A673 (cell line): ENCODE measurements around the gene GPC6. TPM values are rescaled to one million over a fixed set of nuclear protein-coding genes. Genes with fewer than 3 reads are reported as not detected.

Experiments used
- BruUV-seq: library from RNA; stranded (reverse); fragments of 400-500 nt; replicated peaks from 2 replicates; lab custom pipeline; 2021; lab: Mats Ljungman, UMichigan
- CTCF ChIA-PET: fragments of 300-600 bp; sonication (Branson Sonifier 250); formaldehyde crosslinking; loops from one replicate; lab custom pipeline; 2022; ENCODE audit warnings: antibody characterized with exemption; lab: Charles Lee
- POLR2A ChIA-PET: fragments of 300-600 bp; sonication (Branson Sonifier 250); formaldehyde crosslinking; loops from one replicate; lab custom pipeline; 2022; ENCODE audit warnings: antibody characterized with exemption; ENCODE audit not compliant: low non-redundant PET; lab: Charles Lee
- DNase-seq: peaks from one replicate; pipeline ENCODE4 v3.0.0-alpha.2; 2015; ENCODE audit warnings: low spot score
- H3K27ac ChIP-seq: fragments of 200-600 bp; sonication (generic); 2 replicates; pipeline ENCODE4 v1.5.1; 2016; ENCODE audit warnings: mixed run types, low read depth, mild to moderate bottlenecking, mixed read lengths, antibody characterized with exemption, low read length; ENCODE audit not compliant: poor library complexity, severe bottlenecking
- H3K27me3 ChIP-seq: fragments of 200-600 bp; sonication (generic); replicated peaks from 2 replicates; pipeline ENCODE4 v1.6.1; 2017; ENCODE audit warnings: mixed run types, low read depth, mild to moderate bottlenecking, mixed read lengths, antibody characterized with exemption, low read length; ENCODE audit not compliant: insufficient read depth, poor library complexity
- H3K36me3 ChIP-seq: fragments of 200-600 bp; sonication (generic); 2 replicates; pipeline ENCODE4 v1.6.1; 2016; ENCODE audit warnings: mixed run types, mild to moderate bottlenecking, mixed read lengths, antibody characterized with exemption, low read length; ENCODE audit not compliant: insufficient read depth, poor library complexity, severe bottlenecking
- H3K4me1 ChIP-seq: fragments of 200-600 bp; sonication (generic); 2 replicates; pipeline ENCODE4 v1.6.1; 2017; ENCODE audit warnings: mixed run types, mild to moderate bottlenecking, mixed read lengths, antibody characterized with exemption, low read length; ENCODE audit not compliant: insufficient read depth, poor library complexity, severe bottlenecking
- H3K4me3 ChIP-seq: fragments of 200-600 bp; sonication (generic); 2 replicates; pipeline ENCODE4 v1.5.1; 2016; ENCODE audit warnings: low read depth, mixed run types, mild to moderate bottlenecking, mixed read lengths, low read length; ENCODE audit not compliant: poor library complexity, severe bottlenecking
- H3K9me3 ChIP-seq: fragments of 200-600 bp; sonication (generic); 2 replicates; pipeline ENCODE4 v1.6.1; 2016; ENCODE audit warnings: mixed run types, low read depth, mild to moderate bottlenecking, mixed read lengths, antibody characterized with exemption, low read length; ENCODE audit not compliant: poor library complexity, severe bottlenecking
- CTCF ChIP-seq: fragments of 300-800, 200-600 bp; sonication (generic); conservative IDR thresholded peaks from 2 replicates; pipeline ENCODE4 v1.5.1; 2017; ENCODE audit warnings: low read depth, mild to moderate bottlenecking, antibody characterized with exemption, low read length, moderate library complexity, mixed read lengths
- EZH2 ChIP-seq: fragments of 200-600 bp; sonication (generic); IDR thresholded peaks from 2 replicates; pipeline ENCODE4 v1.6.1; 2017; ENCODE audit warnings: borderline replicate concordance, low read depth, mild to moderate bottlenecking, mixed read lengths, antibody characterized with exemption, low read length; ENCODE audit not compliant: poor library complexity, severe bottlenecking
- intact Hi-C: fragments of 100-400 bp; cut with micrococcal nuclease; formaldehyde crosslinking; loops from one replicate; pipeline ENCODE4 v1.10.0; 2022; ENCODE audit not compliant: unreplicated experiment
- total RNA-seq: library from RNA; stranded (reverse); gene quantifications from 2 replicates; pipeline ENCODE4 v1.2.3, GENCODE V29; 2021

Gene GPC6
- total RNA-seq, 1 experiment from 2014 or later = 23.3 TPM

GRCh38 chr13:93341517-93341916, 114.9 kb downstream of the GPC6 start:
- Histone ChIP-seq H3K27me3 (no peaks in the 10 kb centered on the region), H3K27ac (no peak overlapping the region), H3K4me3 (no peak overlapping the region), H3K36me3 (no peaks in the 10 kb centered on the region), H3K4me1 (peaks cover 29% of the 10 kb centered on the region), H3K9me3 (no peaks in the 10 kb centered on the region)
- no peak for DNase-seq
- no peak for TF ChIP-seq EZH2
- TF ChIP-seq CTCF = no peak
- ChIA-PET CTCF (no interaction called here), POLR2A (no interaction called here)
- BruUV-seq = no TSS peak
- intact Hi-C loops = no loop called here

DNA sequence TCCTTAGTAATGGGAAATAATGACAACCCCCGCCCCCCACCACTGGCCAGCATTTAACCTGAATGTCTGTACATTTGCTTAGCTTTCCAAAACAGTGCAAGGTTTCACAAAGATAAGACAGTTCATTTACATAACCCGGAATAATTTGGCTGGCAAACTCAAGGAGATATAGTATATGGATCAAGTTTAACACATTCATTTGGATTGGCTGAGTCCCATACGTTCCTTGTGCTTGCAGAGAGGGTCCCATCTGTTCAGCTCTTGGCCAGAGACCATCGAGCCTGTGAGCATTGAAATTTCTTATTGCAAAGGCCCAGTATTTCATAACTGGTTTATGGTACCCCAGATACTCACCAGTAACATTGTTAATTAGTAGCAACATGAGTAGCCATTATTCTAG, 116.5 kb downstream of the GPC6 start:
- no peak for TF ChIP-seq CTCF
- TF ChIP-seq EZH2 = no peak
- H3K27ac ChIP-seq = no peak overlapping the region
- CTCF ChIA-PET = no interaction called here
- H3K4me3 ChIP-seq = no peak overlapping the region
- BruUV-seq = no TSS peak
- intact Hi-C loops = no loop called here
- H3K9me3 ChIP-seq = peaks cover 12% of the 10 kb centered on the region
- DNase-seq = no peak
- POLR2A ChIA-PET = no interaction called here
- H3K27me3 ChIP-seq = no peaks in the 10 kb centered on the region
- peaks cover 21% of the 10 kb centered on the region for H3K4me1 ChIP-seq
- H3K36me3 ChIP-seq = no peaks in the 10 kb centered on the region

DNA sequence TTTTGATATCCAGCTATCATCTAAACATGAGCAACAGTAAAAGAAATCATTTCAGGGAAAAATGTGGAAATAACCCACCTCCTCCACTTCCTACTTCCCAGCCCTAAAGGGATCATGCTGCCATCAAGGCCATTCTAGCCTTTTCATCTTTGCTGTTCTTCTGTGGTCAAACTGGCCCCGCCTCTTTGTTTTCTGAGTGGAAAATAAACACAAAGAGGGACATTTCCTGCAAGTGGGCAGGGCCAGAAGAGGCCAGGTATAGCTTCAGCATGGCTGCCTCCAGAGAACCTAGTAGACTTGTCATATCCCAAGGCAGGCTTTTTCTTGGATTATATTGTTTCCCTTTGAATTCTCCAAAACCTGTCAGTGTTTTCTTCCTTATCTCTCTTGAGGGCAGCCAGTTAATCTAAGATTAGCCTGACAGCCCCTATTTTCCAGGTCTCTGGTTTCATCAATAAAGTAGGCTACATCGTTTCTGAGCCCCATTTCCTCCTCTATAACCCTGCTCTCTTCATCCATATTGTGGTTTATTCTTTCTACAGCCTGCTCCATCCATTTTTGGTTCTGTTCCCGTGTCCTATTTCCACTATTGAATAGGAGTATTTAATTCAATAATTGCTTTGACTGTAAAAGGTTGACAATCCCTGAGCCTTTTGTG, 117.6 kb downstream of the GPC6 start:
- intact Hi-C loops = no loop called here
- no peaks in the 10 kb centered on the region for H3K36me3 ChIP-seq
- no peak overlapping the region for H3K4me3 ChIP-seq
- BruUV-seq = no TSS peak
- POLR2A ChIA-PET = no interaction called here
- no peak for DNase-seq
- peaks cover 21% of the 10 kb centered on the region for H3K4me1 ChIP-seq
- no peak overlapping the region for H3K27ac ChIP-seq
- CTCF ChIA-PET = no interaction called here
- peaks cover 18% of the 10 kb centered on the region for H3K9me3 ChIP-seq
- H3K27me3 ChIP-seq = no peaks in the 10 kb centered on the region
- no peak for TF ChIP-seq CTCF
- TF ChIP-seq EZH2 = no peak
